GM18868 (cell line): Measurements from ENCODE around the gene CFAP45.

ENCODE experiments used
- ATAC-seq: cut with Tn5 transposase; IDR thresholded peaks from one replicate; pipeline ENCODE4 v1.9.1; 2021; ENCODE audit warnings: mild to moderate bottlenecking, moderate library complexity; ENCODE audit not compliant: unreplicated experiment

The CFAP45 gene

DNA sequence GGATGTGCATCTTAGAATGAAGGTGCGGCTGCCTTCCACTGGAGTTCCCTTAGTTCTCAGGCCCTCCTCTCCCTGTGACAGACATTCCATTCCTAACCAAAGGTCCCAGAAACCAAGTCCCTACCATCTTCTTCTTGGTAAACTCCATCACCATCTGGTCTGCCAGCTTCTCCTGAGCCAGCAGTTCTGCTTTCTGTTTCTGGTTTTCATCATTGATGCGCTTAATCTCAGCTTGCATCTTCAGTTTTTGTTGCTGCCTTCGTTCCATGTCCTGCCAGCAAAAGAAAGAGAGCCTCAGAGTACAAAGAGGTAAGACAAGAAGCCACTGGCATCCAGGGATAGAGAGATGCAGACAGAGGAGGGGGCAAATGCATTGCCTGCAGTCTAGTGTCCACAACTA is 19.5 kb downstream of the CFAP45 start:
- ATAC-seq, result no peak

DNA sequence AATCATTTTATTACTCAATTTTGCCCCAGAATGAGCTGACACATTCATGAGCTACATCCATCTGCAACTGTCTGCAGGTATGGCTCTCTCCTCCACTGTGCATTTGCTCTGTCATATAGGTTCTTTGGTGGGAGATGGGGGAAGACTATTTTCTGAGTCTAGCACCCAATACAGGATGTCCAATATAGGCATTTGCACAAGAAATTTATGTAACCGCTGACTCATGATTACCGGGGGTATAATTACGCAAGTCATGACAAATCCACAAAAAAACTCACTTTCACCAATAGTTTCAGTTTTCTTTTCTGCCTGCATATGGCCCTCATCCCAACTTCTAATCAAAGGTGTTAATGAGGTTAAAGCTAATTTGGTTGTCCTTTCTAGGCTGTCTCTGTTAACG is 20.0 kb downstream of the CFAP45 start:
- no peak for ATAC-seq

DNA sequence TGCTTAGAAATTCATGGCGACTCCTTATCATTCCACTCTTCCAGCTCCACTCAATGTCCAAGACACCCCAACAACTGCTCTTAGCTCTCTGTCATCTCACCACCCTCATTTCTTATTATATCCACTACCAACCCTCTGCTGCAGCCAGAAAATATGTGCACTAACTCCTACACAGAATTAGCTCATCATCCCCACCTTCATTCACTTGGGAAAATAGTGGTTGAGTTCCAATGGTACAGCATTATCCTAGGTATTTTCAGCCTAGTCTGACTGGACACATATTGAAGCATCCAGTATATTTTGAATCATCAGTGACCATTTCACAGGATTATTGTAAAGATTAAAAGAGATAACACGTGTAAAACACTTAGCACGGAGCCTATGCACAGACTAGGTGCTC is 20.8 kb downstream of the CFAP45 start:
- no peak for ATAC-seq

DNA sequence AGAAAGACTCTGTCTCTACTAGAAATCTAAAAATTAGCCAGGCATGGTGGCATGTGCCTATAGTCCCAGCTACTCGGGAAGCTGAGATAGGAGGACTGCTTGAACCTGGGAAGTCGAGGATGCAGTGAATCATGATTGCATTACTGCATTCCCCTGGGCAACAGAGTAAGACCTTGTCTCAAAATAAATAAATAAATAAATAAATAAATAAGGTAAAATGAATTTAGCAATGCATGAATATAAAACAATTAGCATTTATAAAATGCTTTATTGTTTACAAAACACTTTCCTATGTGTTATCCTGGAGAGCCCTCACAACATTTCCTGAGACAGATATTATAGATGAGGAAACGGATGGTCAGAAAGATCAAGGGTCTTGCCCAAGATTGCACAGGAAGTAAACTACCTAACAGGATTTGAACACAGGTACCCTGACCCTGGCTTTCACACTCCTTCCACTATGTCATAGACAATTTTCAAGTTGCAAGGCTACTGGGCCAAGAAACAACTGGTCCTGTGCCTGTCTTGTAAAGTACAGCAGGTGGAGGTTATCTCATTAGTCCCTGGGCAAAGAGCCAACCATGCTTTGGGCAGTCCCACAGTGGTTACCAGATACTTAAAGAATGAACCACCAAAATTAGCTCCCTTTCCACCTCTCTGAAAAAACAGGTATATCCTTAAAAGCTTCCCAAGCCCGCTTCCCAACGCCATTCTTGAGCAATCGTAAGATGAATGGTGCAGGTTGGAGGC is 22.1 kb downstream of the CFAP45 start:
- no peak for ATAC-seq

DNA sequence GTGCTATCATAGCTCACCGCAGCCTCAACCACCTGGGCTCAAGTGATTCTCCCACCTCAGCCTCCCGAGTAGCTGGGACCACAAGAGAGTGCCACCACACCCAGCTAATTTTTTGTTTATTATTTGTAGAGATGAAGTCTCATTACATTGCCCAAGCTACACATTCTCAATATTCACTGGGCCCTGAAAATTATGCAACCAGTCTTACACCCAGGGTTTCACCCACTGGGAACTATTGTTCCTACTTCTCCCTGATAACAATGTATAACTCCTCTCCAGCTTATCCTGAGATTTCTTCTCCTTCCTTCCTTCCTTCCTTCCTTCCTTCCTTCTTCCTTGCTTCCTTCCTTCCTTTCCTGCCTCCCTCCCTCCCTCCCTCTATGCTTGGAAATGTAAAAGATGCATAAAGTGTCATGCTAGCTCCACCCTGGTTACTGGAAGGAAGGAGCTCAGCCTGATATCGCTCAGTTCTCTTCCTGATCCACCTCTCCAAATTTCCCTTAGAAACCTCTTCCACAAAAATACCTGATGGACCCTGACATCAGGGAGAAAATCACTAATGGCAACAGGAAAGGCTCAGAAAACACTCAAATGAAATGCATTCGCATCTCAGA is 26.3 kb downstream of the CFAP45 start:
- ATAC-seq, result no peak

DNA sequence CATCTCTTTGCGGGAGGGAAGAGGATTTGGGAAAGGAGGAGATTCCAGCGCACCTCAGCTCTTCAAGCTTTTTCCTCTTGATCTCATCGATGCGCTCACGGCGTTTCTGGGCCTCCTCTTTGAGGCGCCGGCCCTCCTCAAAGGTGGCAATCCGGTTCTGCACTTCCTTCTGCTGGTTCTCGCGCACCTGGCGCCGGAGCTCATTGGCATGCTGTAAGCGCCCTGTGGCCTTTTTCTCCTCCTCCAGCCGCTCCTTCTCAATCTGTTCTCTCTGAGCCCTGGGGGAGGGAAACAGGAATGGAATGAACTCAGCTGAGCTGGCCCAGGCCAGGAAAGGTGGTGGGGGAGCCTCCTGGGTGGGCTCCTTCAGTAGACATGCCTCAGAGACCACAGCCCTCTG is 27.1 kb downstream of the CFAP45 start:
- no peak for ATAC-seq

DNA sequence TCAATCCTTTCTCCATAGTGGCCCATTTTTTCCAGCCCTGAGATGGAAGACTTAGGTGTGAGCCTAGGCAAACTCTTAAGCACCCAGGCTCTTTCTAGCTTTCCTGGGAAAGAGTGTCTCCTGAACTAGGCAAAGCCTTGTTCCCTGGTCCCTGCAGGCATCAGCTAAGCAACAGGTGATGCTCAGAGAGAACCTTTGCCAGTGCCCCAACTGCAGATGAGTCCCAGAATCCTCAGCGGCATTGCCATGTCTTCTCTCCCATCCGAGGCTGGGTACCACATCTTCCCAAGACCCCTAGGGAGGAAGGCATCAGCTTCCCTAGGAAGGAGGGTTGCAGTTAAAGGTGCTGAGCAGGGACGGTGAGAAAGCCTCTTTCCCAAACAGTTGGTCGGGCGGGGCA is 29.3 kb downstream of the CFAP45 start:
- no peak for ATAC-seq

DNA sequence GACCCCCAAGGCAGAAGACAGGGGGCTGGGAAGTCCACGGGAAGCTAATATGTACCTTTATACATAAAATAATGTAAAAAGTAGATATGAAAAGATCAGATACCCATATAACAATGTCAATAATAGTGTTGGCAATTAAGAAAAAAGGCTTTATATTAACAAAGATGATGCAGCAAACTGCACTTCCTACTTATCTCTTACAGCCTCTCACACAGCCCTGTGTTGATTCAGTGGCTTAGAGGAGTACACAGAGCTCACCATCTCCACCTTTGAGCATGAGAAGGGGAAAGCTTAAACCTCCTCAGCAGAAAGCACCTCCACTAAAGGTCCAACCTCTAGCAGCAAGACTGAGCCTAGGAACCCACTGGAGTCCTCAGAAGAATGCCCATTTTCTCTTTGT is 30.4 kb downstream of the CFAP45 start:
- no peak for ATAC-seq

DNA sequence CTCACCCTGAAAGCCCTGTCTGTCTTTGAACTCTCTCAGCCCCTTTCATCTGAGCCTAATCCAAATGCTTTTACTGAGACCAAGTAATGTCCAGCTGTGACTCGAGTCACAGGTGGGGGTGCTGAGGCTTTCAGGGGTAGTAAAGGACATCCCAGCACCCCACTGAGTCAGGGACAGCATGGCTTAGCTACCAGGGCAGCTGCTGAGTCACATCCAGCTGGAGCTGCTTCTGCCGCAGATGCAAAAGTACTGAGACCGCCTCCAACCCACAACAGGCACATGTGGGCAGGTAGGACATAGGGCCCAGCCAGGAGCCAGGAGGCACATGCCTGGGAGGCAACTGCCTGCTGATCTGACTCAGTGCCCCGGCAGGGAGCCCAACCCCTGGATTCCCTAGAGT is 30.8 kb downstream of the CFAP45 start:
- no peak for ATAC-seq

DNA sequence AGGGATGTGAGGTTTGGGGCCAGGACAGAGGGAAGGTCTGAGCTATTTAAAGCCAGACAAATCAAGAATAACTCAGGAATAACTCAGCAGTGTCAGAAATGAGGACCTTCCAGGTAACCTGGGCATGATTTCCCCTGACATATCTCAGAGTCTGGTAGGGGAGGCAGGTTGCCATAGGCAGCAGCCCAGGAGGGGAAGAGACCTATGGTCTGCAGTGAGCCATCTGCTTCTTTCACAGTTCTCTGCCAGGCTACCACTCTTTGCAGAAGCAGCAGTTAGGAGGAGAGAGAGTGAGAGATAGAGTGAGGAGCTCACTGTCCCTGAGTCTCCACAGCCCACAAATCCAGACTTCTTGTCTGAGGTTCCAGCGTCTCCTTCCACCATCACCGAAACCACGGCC is 31.2 kb downstream of the CFAP45 start:
- no peak for ATAC-seq

DNA sequence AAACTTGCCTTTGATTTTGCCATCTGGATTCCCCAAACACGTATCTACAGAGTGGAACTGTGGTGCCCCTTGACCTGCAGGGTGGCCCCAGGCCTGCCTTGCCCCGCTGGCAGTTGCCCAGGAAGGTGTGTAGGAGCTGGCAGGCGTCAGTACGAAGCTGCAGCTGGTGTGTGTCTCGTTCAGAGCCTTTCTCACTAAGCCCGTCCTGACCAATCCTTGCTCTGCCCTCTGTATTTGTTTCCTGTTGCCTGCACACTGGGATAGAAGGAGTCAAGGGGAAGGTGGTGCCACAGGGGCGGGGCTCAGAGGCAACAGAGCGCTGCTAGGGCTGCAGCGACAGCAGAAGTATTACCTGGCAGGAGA is 32.3 kb downstream of the CFAP45 start:
- no peak for ATAC-seq

DNA sequence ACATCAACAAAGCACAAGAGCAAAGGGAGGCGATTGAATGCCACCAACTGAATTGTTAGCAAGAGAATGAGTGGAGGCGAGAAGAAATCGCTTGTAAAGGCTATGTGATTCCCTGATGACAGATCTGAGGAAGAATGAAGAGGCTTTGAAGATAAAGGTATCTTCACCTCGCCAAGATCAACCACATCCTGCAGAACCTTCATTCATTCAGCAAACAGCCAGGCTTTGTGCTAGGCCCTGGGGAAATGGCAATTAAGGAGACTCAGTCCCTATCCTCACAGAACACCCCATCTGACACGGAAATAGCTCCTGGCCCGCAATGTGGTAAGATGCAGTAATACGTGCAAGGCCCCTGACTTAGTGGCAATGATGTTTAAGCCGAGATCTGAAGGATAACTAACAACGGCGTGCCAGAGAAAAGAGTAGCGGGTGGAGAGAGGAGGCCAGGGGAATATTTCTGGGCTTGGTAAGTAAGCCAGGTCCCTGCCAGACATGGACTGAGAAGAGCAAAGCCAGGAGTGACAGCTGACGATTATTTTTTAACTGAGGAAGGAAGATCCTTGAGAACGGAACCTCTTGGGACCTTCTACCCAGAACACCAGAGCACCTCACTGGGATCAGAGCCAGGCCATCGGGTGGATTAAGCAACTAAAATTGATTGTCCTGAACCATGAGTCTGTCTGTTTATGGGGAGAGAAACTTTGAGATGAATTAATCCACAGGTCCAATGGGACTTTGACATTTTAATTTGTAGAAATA is 32.9 kb downstream of the CFAP45 start:
- ATAC-seq, result no peak

DNA sequence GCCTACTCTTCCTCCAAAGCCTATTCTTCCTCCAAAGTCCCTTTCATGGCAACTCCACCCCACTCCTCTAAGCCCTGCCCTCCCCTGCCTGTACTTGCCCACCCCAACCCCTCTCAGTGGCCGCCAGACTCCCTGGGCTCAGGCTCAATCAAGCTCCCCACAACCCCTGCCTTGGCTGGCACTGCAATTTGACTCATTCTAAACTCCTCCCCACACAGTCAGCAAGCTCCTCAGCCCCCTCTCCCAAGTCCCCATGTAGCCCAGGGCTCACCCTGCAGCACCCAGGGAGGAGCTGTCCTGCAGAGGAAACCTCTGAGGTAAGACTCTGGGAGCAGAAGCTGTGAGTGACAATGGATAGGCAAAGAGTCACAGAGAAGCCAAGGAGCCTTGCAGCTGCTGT is 33.9 kb downstream of the CFAP45 start:
- ATAC-seq, result no peak

DNA sequence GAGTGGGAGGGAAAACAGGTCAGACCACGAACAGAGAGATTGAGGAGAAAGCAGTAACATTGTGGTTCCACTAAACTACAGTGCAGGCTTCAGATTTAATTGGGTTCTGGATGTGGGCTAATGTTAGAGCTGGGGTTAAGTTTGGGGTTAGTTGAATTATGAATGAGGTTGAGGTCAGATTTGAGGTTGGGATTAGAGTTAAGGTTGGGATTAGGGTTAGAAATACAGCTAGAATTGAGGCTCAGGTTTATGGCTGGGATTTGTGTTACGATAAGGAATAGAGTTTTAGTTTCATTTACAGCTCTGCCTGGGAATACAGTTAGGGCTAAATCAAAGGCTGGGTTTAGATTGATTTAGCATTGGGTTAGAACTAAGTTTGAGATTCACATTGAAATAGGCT is 35.7 kb downstream of the CFAP45 start:
- no peak for ATAC-seq

DNA sequence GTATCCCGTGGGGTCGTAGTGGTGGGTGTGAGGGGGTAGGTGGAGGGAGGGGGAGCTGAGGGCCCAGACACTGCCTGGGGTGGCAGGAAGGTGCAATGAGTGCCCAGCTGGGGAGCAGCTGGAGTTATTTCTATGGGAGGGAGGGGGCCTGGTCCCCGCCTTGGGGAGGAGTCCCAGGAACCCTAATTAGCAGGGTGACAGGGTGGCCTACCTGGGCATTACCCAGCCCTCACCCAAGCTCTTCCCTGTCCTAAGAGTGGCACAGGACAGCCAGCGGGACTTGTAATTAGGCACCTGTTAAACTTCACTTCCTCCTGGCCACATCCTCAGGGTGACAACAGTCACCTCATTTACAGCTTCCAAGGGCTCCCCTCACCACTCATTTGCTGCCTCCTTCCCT is 37.4 kb downstream of the CFAP45 start, which contains the start of gene VSIG8:
VSIG8 (minus strand) TSS at position 101 of the 400 bp plus-strand sequence. CDS start 136 bp downstream, outside the sequence.
- ATAC-seq, result no peak

DNA sequence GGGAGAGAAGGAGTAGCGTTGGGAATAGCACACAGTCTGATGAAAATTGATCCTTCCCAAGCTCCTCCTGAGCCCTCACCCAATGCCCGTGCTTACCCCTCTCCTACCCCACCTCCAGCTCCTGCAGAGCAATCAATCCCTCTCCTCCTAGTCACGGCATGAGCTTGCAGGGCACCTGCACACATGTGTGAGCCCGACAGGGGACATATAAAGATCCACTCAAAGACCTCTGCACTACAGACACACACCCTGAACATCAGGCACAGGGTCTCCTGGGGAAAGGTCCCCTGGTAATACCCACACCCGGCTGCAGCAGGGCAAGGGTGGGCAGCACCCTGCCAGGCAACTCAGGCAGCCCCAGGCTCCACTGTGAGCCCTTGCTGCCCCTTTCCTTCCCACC is 37.9 kb downstream of the CFAP45 start:
- ATAC-seq, result no peak

DNA sequence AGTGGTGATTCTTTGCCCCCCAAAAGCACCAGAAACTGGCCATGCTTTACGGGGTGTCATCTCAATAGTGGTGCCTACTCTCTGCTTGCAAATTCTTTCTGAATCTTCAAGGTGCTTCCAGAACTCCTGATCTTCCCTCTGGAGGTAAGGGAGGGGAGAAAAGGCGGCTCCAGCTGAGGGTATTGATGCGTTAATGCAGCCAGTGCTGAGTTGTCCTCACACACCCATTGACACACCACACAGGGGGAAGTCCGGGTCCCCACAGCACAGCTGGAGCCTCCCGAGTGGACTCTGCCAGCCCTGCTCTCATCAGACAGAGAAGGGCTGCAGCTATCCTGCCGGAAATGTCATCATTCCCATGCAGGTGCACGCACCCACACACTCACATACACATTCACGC is 38.7 kb downstream of the CFAP45 start:
- ATAC-seq, result no peak

DNA sequence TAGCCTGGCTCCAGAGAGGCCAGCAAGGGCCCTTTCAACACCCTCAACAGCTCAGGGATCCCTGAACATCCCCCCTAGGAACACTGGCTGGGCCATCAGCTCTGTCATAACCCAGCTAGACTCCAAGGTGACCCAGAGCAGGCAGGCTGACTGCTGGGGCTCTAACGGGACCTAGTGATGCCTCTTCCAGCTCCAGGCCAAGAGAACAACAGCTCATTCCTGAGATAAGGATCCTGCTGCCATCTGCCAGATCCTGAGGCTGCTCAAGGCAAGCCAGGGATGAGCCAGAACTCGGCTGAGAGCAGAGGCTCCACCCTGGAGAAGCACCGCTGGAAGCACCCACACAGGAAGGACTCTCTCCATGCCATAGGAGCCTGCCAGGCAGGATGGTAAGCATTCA is 39.5 kb downstream of the CFAP45 start:
- no peak for ATAC-seq

DNA sequence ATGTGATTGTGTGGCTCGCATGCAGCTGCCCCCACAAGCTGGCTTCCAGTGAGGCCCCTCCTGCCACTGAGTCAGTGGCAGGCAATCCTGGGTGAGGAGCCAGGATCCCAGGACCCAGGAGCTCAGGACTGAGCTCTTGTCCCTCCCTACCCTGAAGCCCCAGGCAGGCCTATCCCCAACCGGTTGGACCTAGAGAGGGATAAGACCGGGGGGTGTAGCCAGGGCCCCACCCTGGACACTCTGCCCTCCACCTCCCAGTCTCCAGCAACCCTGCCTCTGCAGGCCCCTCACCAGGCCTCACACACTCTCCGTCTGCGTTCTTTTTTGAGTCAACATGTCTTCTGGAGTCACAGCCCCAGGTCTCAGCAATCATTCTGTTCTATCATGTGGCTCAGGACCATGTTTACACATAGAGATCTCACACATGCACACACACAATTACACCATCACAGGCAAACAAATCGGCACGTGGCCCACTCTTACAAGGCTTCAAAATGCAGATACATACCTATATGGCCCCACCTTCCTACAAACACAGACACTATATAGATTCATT is 40.1 kb downstream of the CFAP45 start:
- no peak for ATAC-seq

DNA sequence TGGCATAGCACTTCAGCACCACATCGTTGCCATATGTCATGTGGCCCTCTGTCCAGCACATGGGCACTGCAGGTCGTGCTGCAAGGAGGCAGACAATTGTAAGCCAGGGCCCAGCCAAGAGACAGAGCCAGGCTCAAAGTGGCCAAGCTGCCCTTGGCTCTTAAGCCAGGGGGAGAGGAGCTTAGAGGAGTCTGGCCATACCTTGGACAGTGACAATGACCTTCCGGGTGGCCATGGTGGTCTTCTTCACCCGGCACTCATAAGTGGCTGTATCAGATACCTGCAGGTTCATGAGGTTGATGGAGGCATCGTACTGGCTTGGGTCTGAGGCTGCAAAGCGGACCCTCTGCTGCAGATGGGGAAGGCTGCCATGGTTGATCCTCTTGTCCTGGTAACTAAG is 42.1 kb downstream of the CFAP45 start:
- ATAC-seq, result no peak

DNA sequence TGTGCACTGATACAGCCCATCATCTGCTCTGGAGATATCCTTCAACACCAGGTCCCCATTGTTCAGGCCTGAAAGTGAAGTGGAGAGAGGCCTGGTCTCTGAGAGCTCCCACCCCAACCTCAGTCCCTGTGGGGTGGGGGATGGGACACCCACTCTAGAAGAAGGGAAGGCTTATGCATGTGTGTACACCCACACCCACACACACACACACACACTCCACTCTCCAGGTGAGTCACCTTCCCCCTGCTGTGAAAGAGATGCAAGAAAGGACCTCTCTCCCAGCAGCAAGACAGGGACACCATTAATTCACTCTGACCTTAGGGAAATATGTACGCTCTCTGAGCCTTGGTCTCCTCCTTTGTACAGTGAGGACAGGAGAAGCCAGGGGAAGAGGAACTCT is 43.4 kb downstream of the CFAP45 start:
- ATAC-seq, result no peak

DNA sequence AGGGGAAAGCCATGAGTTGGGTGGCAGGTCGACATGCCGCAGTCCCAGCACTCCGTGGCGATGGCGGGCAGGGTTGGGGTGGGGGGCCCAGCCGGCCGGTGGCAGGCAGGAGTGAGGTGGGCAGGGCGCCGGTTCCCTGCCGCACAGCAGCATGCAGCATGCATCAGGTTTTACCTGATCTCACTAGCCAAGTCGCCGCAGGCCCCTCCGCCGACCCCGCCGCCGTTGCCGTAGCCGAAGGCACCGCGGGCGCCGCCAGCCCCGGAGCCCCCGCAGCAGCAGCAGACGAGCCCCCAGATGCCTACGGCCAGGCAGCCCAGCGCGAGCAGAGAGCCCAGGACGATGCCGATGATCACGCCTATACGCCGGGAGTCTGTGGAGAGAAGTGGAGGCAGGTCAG is 44.3 kb downstream of the CFAP45 start:
- no peak for ATAC-seq
